ENCODE measurements around the gene SIAH3. TPM values are rescaled to one million over a fixed set of nuclear protein-coding genes. Genes with fewer than 3 reads are reported as not detected.

SIAH3 gene
- total RNA-seq, 2 donors from 2014 or later: not detected

DNA sequence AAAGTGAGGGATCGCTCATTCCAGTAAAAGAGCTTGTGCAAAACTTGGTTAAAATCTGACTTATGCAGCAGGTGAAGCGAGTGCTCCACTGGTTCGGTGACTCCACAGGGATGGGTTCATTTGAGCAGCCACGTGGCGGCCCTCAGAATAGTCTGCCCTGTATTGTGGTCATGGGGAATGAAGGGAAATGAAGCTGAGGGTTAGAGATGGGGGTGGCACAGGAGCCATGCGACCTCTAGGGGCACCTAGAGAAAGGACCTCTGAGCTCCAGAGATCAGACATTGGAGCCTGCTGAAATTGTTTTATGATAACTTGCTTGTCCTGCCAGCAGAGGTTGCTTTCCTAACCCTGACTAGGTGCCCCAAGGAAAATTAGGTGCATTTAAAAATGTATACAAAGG lies 122.8 kb downstream of the SIAH3 start:
- H3K27me3 ChIP-seq (replicated peaks; ENCODE audit: insufficient read depth): no peaks in the 10 kb centered on the region
- DNase-seq (ENCODE audit: low spot score): no peak
- ATAC-seq (ENCODE audit: insufficient number of reproducible peaks, low FRiP score, low read depth): no peak
- no peaks in the 10 kb centered on the region for H3K4me1 ChIP-seq (ENCODE audit: control insufficient read depth in 1 of 2, low read depth in 2 of 2)
- H3K27ac ChIP-seq: no peak overlapping the region
- no peak overlapping the region for H3K4me3 ChIP-seq
- H3K9me3 ChIP-seq: no peaks in the 10 kb centered on the region
- TF ChIP-seq CTCF (IDR thresholded peaks at IDR 0.05): no peak
- H3K36me3 ChIP-seq: no peaks in the 10 kb centered on the region

Other genes starting within 250 kb of the SIAH3 start
- gene ERICH6B, start 236.0 kb downstream of the SIAH3 start, total RNA-seq: not detected
- not detected for gene CBY2, start 149.4 kb downstream of the SIAH3 start, total RNA-seq
- gene ZC3H13, start 201.0 kb upstream of the SIAH3 start, total RNA-seq: 10 to 100 TPM; 21.8 to 39.5 TPM

Measured in thoracic aorta (tissue), 2 donors.